ENCODE data around the gene ARCN1. TPM values are rescaled to one million over a fixed set of nuclear protein-coding genes. Genes with fewer than 3 reads are reported as not detected.

ARCN1 gene
- total and polyA plus RNA-seq, 2 donors (not counting 3 experiments of a cell fraction or from before 2014, with no cell fraction given), result 172 to 180 TPM

GRCh38 chr11:118627566-118627965, 55.4 kb downstream of the ARCN1 start:
- no peak overlapping the region for H3K9ac ChIP-seq (replicated peaks; ENCODE audit: extremely low read depth, insufficient read depth, low read length)
- H3K36me3 ChIP-seq (ENCODE audit: control insufficient read depth in 2 of 2, extremely low read depth in 1 of 2, insufficient read depth in 2 of 2, low read length in 2 of 2), result peaks cover 14 to 46% of the 10 kb centered on the region in 2 experiments
- H3K27ac ChIP-seq (ENCODE audit: insufficient read depth, low read depth, low read length), result no peak overlapping the region
- no peak overlapping the region for H3K4me3 ChIP-seq (replicated peaks in 1 of 3; ENCODE audit: insufficient read depth in 1 of 3, low read depth in 1 of 3, low read length in 3 of 3)
- POLR2A ChIA-PET, result interaction anchor here (1.2 kb wide), 1 partner anchor 8 kb away, joined by 3 read pairs; no protein-coding TSS in a partner anchor
- BruUV-seq (replicated peaks), result TSS peak; percentile 41
- no peaks in the 10 kb centered on the region for H4K20me1 ChIP-seq (replicated peaks; ENCODE audit: control insufficient read depth, extremely low read depth, insufficient read depth, low read length)
- H3K9me3 ChIP-seq (replicated peaks; ENCODE audit: control insufficient read depth, insufficient read depth, low read length), result no peaks in the 10 kb centered on the region
- dilution Hi-C loops (cut with MboI; ENCODE audit: extremely low pct_ligation_motif_present, low sequenced_read_pairs) (no loop called here), intact Hi-C loops (cut with micrococcal nuclease) (no loop called here)
- peaks cover 10% of the 10 kb centered on the region for H3K4me1 ChIP-seq (ENCODE audit: control insufficient read depth, extremely low read depth, insufficient read depth, low read length)
- no peak overlapping the region for H2AFZ ChIP-seq (ENCODE audit: low read depth, low read length)
- peaks cover 58% of the 10 kb centered on the region for H3K79me2 ChIP-seq (ENCODE audit: control insufficient read depth, insufficient read depth, low read length)
- DNase-seq (ENCODE audit: low read depth, low spot score), result no peak
- no peak overlapping the region for H3K4me2 ChIP-seq (ENCODE audit: insufficient read depth, low read length)
- no peaks in the 10 kb centered on the region for H3K27me3 ChIP-seq (ENCODE audit: control insufficient read depth in 2 of 2, insufficient read depth in 2 of 2, low read length in 2 of 2)
- no peaks in the 10 kb centered on the region for H3K9me1 ChIP-seq (replicated peaks; ENCODE audit: control insufficient read depth, extremely low read depth, insufficient read depth, low read length)
- TF ChIP-seq GATA2 (IDR thresholded peaks at IDR 0.05; ENCODE audit: insufficient read depth, insufficient read length, low read depth, low read length) (no peak), JUN (IDR thresholded peaks at IDR 0.05; ENCODE audit: borderline replicate concordance, insufficient read depth, insufficient read length, low read depth) (no peak)
- CTCF ChIA-PET, result interaction anchor here (0.8 to 2.6 kb wide), 4 partner anchors 8 to 33 kb away, joined by 3 to 11 read pairs (median 6); partner anchors contain the start of gene PHLDB1
- no peak for FAIRE-seq

GRCh38 chr11:118628031-118628430, 55.8 kb downstream of the ARCN1 start:
- CTCF ChIA-PET, result interaction anchor here (0.8 to 2.6 kb wide), 5 partner anchors 8 to 33 kb away, joined by 3 to 11 read pairs (median 6); partner anchors contain the start of gene PHLDB1
- H3K79me2 ChIP-seq (ENCODE audit: control insufficient read depth, insufficient read depth, low read length), result peaks cover 53% of the 10 kb centered on the region
- no peak overlapping the region for H3K4me3 ChIP-seq (replicated peaks in 1 of 3; ENCODE audit: insufficient read depth in 1 of 3, low read depth in 1 of 3, low read length in 3 of 3)
- no peaks in the 10 kb centered on the region for H3K27me3 ChIP-seq (ENCODE audit: control insufficient read depth in 2 of 2, insufficient read depth in 2 of 2, low read length in 2 of 2)
- intact Hi-C loops (cut with micrococcal nuclease) (no loop called here), dilution Hi-C loops (cut with MboI; ENCODE audit: extremely low pct_ligation_motif_present, low sequenced_read_pairs) (no loop called here)
- DNase-seq (ENCODE audit: low read depth, low spot score), result no peak
- no peaks in the 10 kb centered on the region for H4K20me1 ChIP-seq (replicated peaks; ENCODE audit: control insufficient read depth, extremely low read depth, insufficient read depth, low read length)
- H3K36me3 ChIP-seq (ENCODE audit: control insufficient read depth in 2 of 2, extremely low read depth in 1 of 2, insufficient read depth in 2 of 2, low read length in 2 of 2), result peaks cover 16 to 48% of the 10 kb centered on the region in 2 experiments
- POLR2A ChIA-PET, result no interaction called here
- peaks cover 5% of the 10 kb centered on the region for H3K4me1 ChIP-seq (ENCODE audit: control insufficient read depth, extremely low read depth, insufficient read depth, low read length)
- H3K9me3 ChIP-seq (replicated peaks; ENCODE audit: control insufficient read depth, insufficient read depth, low read length), result no peaks in the 10 kb centered on the region
- H3K9ac ChIP-seq (replicated peaks; ENCODE audit: extremely low read depth, insufficient read depth, low read length), result no peak overlapping the region
- no peak overlapping the region for H3K4me2 ChIP-seq (ENCODE audit: insufficient read depth, low read length)
- no peak overlapping the region for H2AFZ ChIP-seq (ENCODE audit: low read depth, low read length)
- FAIRE-seq, result no peak
- no peaks in the 10 kb centered on the region for H3K9me1 ChIP-seq (replicated peaks; ENCODE audit: control insufficient read depth, extremely low read depth, insufficient read depth, low read length)
- no TSS peak for BruUV-seq (replicated peaks)
- H3K27ac ChIP-seq (ENCODE audit: insufficient read depth, low read depth, low read length), result no peak overlapping the region
- TF ChIP-seq POLR2AphosphoS5 (IDR thresholded peaks at IDR 0.05; ENCODE audit: insufficient read depth, low read depth, low read length) (no peak), GATA2 (IDR thresholded peaks at IDR 0.05; ENCODE audit: insufficient read depth, insufficient read length, low read depth, low read length) (no peak), MAX (IDR thresholded peaks at IDR 0.05; ENCODE audit: insufficient read depth, insufficient read length) (no peak), FOS (IDR thresholded peaks at IDR 0.05; ENCODE audit: borderline replicate concordance, insufficient read depth, low read length) (no peak)

Measured in endothelial cell of umbilical vein (primary cell).